HPDE6-E6E7 (cell line): ENCODE data around the gene ERAL1.
"Not testable (repeated sequence)": the region's sequence is repeated elsewhere in the genome, so short reads cannot be mapped to it uniquely, and the experiment has no call there.

ENCODE experiments used
- DNase-seq: peaks from one replicate; pipeline ENCODE4 v3.0.0; 2011; ENCODE audit warnings: missing footprints; ENCODE audit errors: extremely low spot score

The ERAL1 gene

GRCh38 chr17:28854457-28855335 is at the start of gene ERAL1:
TSS of gene ERAL1 (plus strand) at chr17:28855016. CDS start at chr17:28855035, 19 bp downstream.
- peak; percentile 92 for DNase-seq

- peak; percentile 48 for DNase-seq
Measured at GRCh38 chr17:28807925-28808634, 46.7 kb upstream of the ERAL1 start.

GRCh38 chr17:28810437-28810836 is 44.4 kb upstream of the ERAL1 start:
- DNase-seq, result no peak

- DNase-seq, result no peak
Measured at GRCh38 chr17:28811651-28812090, 43.1 kb upstream of the ERAL1 start.

GRCh38 chr17:28812091-28812747 is 42.6 kb upstream of the ERAL1 start:
- DNase-seq, result peak; percentile 99

GRCh38 chr17:28812748-28813377 is 42.0 kb upstream of the ERAL1 start:
- DNase-seq, result no peak

- DNase-seq, result no peak
Measured at GRCh38 chr17:28816540-28816939, 38.3 kb upstream of the ERAL1 start.

GRCh38 chr17:28818819-28819221 is 36.0 kb upstream of the ERAL1 start:
- DNase-seq, result no peak

- DNase-seq, result no peak
Measured at GRCh38 chr17:28819582-28819981, 35.2 kb upstream of the ERAL1 start.

- no peak for DNase-seq
Measured at GRCh38 chr17:28827672-28828071, 27.1 kb upstream of the ERAL1 start.

- no peak for DNase-seq
Measured at GRCh38 chr17:28828294-28829040, 26.3 kb upstream of the ERAL1 start.

- DNase-seq, result no peak
Measured at GRCh38 chr17:28834420-28834819, 20.4 kb upstream of the ERAL1 start.

GRCh38 chr17:28836541-28836940 is 18.3 kb upstream of the ERAL1 start:
- DNase-seq, result not testable (repeated sequence)

- DNase-seq, result no peak
Measured at GRCh38 chr17:28839221-28839620, 15.6 kb upstream of the ERAL1 start.

GRCh38 chr17:28841901-28842281 is 12.9 kb upstream of the ERAL1 start:
- no peak for DNase-seq

- peak; percentile 97 for DNase-seq
Measured at GRCh38 chr17:28842282-28843012, 12.4 kb upstream of the ERAL1 start, which contains the start of gene FAM222B. TSS of gene FAM222B (minus strand) at chr17:28842790. CDS start at chr17:28766667, 76,123 bp downstream.

- DNase-seq, result no peak
Measured at GRCh38 chr17:28843816-28844148, 11.0 kb upstream of the ERAL1 start.

- DNase-seq, result no peak
Measured at GRCh38 chr17:28846231-28846630, 8.6 kb upstream of the ERAL1 start.

- not testable (repeated sequence) for DNase-seq
Measured at GRCh38 chr17:28846699-28847098, 8.1 kb upstream of the ERAL1 start.

- not testable (repeated sequence) for DNase-seq
Measured at GRCh38 chr17:28848667-28849066, 6.1 kb upstream of the ERAL1 start.
